ENCODE measurements around the gene DYSF. TPM values are rescaled to one million over a fixed set of nuclear protein-coding genes. Genes with fewer than 3 reads are reported as not detected.

DYSF gene
- total and polyA plus RNA-seq, 8 donors = 1.1 to 5.5 (median 2.1) TPM

DNA sequence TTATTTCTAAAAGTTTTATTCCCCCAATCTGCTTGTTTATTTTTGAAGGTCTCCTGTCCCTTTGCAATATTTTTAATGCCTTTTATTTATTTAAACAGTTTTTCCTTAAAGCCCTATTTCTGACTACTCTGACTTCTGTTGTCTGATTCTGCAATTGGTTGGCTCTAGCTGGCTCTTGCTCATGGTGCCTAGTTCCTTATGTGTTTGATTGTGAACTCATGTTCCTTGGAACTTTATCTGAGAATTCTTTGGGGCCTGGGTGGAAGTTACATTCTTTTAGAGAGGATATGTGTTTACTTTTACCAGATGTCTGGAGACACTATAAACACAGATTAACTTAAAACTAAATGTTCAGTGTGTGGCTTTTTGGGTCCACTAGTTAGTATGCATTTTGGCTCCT lies 175.9 kb downstream of the DYSF start:
- no peak for ATAC-seq
- Histone ChIP-seq H3K27me3 (no peaks in the 10 kb centered on the region), H3K4me1 (no peaks in the 10 kb centered on the region), H3K27ac (no peak overlapping the region), H3K9me3 (no peaks in the 10 kb centered on the region), H3K4me3 (no peak overlapping the region), H3K36me3 (no peaks in the 10 kb centered on the region)
- intact Hi-C loops (cut with DNase I) = no loop called here
- no peak for DNase-seq
- no peak for FAIRE-seq
- TF ChIP-seq, protein P1, sequence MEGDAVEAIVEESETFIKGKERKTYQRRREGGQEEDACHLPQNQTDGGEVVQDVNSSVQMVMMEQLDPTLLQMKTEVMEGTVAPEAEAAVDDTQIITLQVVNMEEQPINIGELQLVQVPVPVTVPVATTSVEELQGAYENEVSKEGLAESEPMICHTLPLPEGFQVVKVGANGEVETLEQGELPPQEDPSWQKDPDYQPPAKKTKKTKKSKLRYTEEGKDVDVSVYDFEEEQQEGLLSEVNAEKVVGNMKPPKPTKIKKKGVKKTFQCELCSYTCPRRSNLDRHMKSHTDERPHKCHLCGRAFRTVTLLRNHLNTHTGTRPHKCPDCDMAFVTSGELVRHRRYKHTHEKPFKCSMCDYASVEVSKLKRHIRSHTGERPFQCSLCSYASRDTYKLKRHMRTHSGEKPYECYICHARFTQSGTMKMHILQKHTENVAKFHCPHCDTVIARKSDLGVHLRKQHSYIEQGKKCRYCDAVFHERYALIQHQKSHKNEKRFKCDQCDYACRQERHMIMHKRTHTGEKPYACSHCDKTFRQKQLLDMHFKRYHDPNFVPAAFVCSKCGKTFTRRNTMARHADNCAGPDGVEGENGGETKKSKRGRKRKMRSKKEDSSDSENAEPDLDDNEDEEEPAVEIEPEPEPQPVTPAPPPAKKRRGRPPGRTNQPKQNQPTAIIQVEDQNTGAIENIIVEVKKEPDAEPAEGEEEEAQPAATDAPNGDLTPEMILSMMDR (IDR thresholded peaks at IDR 0.05) = no peak

DNA sequence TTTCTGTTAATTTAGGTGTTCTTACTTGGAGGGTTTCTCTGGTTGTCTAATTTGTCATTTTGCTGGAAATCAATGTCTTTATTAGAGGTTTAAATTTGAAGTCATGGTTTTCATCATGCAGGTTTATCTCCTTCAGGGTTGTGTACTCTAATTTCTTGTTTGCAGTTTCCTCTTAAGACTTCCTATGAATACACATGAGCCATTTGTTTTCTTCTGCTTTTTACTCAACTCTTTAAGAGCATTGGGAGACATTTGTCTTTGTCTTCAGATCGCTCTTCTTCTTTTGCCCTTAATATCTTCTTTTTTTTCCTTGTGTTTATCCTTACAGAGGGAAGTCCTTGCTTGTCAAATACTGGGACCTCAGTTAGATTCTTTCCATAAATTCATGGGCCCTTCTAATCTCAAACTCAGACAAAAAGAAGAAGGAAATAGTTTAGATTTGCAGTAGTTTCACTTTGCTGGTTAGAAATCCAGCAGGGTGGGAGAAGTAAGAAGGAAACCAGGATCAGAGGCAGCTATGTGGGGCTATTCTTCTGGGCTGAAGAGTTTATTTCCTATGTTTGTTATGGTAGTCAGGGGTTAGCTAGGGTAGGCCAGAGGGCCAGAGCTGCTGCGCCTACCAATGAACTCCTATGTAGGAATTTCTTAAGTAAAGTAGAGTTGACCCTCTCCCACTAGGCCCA lies 176.6 kb downstream of the DYSF start:
- no peak overlapping the region for H3K4me3 ChIP-seq
- no peaks in the 10 kb centered on the region for H3K36me3 ChIP-seq
- no peak for DNase-seq
- ATAC-seq = no peak
- intact Hi-C loops (cut with DNase I) = no loop called here
- no peak for FAIRE-seq
- no peaks in the 10 kb centered on the region for H3K4me1 ChIP-seq
- H3K27ac ChIP-seq = no peak overlapping the region
- TF ChIP-seq, protein P1 (IDR thresholded peaks at IDR 0.05) = no peak
- WGBS, 2 donors = 94 to 98% methylated on average over 2 of the region's 2 CpGs
- H3K9me3 ChIP-seq = no peaks in the 10 kb centered on the region
- no peaks in the 10 kb centered on the region for H3K27me3 ChIP-seq

DNA sequence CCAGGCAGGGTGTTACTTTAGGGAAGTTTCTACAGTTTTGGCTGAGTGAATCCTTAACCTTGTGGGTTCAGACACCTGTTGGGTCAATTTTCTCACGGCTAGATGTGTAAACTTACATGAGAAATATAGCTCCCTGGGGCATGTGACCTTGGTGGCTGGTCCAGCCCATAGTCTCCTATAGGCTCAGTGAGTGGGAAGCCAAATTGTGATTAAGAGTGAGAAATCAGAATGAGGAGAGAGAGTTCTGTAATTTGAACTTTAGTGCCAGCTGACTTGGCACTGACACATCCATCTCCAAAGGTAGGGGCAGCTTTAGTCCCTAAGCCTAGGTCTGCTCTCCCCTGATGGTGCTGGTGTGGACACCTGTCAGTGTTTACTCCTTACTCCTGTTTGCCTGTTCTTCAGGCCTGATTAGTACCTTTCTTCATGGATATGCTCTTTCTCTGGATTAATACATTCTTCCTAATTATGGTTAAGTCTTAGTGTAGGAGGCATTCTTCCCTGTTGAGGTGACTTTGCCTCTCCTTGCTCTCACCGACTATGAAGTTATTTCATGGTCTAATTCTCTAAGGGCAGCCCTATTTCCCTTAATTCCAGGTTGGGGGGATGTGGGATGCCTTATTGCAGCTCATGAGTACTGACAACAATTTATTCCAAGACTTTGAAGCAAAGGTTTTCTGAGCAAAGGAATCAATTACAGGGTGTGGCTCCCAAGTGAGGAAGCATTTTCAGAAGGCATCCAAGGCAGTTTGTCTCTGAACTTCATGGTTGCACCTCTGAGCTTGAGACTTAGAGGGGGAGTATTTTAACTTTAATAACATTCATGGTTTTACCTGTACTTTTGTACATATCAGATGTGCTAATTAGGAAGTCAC lies 177.3 kb downstream of the DYSF start:
- ATAC-seq (no peak), FAIRE-seq (no peak), DNase-seq (no peak)
- H3K36me3 ChIP-seq = no peaks in the 10 kb centered on the region
- TF ChIP-seq, protein P1 (IDR thresholded peaks at IDR 0.05) = no peak
- no peak overlapping the region for H3K4me3 ChIP-seq
- intact Hi-C loops (cut with DNase I) = no loop called here
- no peak overlapping the region for H3K27ac ChIP-seq
- H3K27me3 ChIP-seq = no peaks in the 10 kb centered on the region
- H3K4me1 ChIP-seq = no peaks in the 10 kb centered on the region
- 62 to 63% methylated on average over 2 of the region's 2 CpGs for WGBS, 2 donors
- no peaks in the 10 kb centered on the region for H3K9me3 ChIP-seq

DNA sequence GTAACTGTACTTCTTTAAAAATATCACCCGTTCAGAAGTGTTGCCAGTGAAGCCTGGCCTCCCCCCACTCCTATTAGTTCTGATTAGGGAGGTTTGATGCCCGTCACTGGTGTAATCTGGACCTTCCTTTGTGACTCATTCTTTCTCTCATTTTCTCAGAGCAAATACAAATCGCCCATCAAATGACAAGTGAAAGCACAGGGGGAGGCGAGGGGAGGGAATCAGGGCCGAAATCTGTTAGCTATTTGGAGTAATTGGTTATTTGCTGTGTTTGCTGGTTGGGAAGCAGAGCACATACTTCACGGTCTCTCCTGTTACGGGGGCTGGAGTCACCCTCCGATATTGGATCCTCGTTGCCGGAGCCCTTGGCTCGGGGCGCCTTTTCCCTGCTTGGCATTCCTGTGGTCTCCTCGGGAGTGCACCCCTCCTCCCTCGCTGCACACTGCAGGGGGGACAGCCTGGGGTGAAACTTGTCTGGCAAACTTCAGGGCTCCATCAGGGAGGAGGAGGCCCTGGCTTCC lies 178.1 kb downstream of the DYSF start:
- H3K4me1 ChIP-seq = no peaks in the 10 kb centered on the region
- no peak overlapping the region for H3K27ac ChIP-seq
- intact Hi-C loops (cut with DNase I) = no loop called here
- no peaks in the 10 kb centered on the region for H3K27me3 ChIP-seq
- no peak for DNase-seq
- no peaks in the 10 kb centered on the region for H3K9me3 ChIP-seq
- TF ChIP-seq, protein P1 (IDR thresholded peaks at IDR 0.05) = no peak
- ATAC-seq = no peak
- H3K36me3 ChIP-seq = no peaks in the 10 kb centered on the region
- WGBS, 2 donors = 65 to 68% methylated on average over 14 of the region's 14 CpGs
- no peak overlapping the region for H3K4me3 ChIP-seq
- no peak for FAIRE-seq
